NCI-H1417 treated with DMSO at 0.1 percent for 48 hours (cell line): ENCODE data around the gene PMEL.
"Not testable (repeated sequence)": the region's sequence is repeated elsewhere in the genome, so short reads cannot be mapped to it uniquely, and the experiment has no call there.

Source experiments
- DNase-seq: peaks from one replicate; lab custom pipeline; 2025; lab: John Stamatoyannopoulos, UW

The PMEL gene

DNA sequence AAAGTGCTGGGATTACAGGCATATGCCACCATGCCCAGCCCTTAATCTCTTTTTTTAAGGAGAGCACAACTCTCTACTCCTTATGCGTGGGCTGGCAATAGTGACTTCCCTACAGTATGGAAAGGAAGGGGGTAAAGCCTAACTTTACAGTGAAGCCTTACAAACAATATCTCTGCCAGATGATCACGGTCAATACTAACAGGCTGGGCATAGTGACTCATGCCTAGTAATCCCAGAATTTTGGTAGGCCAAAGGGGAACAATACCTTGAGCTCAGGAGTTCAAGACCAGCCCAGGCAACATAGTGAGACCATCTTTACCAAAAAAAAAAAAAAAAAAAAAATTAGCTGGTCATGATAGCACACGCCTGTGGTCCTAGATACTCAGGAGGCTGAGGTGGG lies 43.7 kb downstream of the PMEL start:
- DNase-seq, result no peak

- not testable (repeated sequence) for DNase-seq
Measured at GRCh38 chr12:55919032-55919431, 46.8 kb downstream of the PMEL start.

GRCh38 chr12:55915482-55915859 lies 50.4 kb downstream of the PMEL start:
- DNase-seq, result no peak

DNA sequence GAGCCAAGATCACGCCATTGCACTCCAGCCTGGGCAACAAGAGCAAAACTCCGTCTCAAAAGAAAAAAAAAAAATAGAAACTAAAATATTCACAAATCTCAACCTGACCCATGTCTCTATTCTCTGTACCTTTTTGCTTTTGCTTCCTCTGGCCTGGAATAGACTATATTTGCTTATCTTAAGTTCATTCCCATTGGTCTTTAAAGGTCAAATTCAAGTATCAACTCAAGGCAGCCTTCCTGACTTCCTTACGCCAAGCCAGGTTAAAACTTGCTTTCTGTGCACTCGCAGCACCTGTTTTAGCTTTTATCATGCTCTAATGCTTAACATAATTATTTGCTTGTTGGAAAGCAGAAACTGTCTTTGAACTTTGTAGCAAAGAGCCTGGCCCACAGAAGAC lies 52.9 kb downstream of the PMEL start:
- DNase-seq, result no peak

GRCh38 chr12:55909513-55909884 lies 56.3 kb downstream of the PMEL start:
- no peak for DNase-seq

GRCh38 chr12:55908726-55909512 lies 56.9 kb downstream of the PMEL start:
- DNase-seq, result no peak

- DNase-seq, result no peak
Measured at GRCh38 chr12:55906056-55906455, 59.8 kb downstream of the PMEL start.
